ENCODE measurements around the gene PIP5K1C.

The PIP5K1C gene

DNA sequence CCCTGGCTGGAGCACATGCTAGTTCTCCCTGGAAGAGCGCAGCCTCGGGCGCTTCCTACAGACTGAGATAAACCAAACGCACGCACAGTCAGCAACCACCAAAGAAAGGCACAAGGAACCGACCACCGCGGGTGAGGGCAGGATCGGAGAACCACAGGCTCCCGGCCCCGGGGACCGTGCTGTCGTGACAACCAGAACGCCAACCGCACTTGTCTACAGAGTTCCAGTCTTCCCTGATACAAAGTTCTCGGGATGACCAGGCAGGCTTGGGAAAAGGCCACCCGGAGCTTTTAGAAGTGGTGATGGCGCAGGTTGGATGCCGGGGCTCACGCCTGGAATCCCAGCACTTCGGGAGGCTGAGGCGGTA lies 40.5 kb downstream of the PIP5K1C start:
- TF ChIP-seq, protein P1, sequence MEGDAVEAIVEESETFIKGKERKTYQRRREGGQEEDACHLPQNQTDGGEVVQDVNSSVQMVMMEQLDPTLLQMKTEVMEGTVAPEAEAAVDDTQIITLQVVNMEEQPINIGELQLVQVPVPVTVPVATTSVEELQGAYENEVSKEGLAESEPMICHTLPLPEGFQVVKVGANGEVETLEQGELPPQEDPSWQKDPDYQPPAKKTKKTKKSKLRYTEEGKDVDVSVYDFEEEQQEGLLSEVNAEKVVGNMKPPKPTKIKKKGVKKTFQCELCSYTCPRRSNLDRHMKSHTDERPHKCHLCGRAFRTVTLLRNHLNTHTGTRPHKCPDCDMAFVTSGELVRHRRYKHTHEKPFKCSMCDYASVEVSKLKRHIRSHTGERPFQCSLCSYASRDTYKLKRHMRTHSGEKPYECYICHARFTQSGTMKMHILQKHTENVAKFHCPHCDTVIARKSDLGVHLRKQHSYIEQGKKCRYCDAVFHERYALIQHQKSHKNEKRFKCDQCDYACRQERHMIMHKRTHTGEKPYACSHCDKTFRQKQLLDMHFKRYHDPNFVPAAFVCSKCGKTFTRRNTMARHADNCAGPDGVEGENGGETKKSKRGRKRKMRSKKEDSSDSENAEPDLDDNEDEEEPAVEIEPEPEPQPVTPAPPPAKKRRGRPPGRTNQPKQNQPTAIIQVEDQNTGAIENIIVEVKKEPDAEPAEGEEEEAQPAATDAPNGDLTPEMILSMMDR (IDR thresholded peaks at IDR 0.05; ENCODE audit: unreplicated experiment in 3 of 3): no peak
- Mint-ChIP-seq H3K36me3 (ENCODE audit: low read depth) (peaks cover 37% of the 10 kb centered on the region), H3K27me3 (ENCODE audit: low read depth) (no peaks in the 10 kb centered on the region), H3K9me3 (no peaks in the 10 kb centered on the region), H3K4me1 (peaks cover 4% of the 10 kb centered on the region), H3K27ac (no peak overlapping the region), H3K4me3 (no peak overlapping the region)

DNA sequence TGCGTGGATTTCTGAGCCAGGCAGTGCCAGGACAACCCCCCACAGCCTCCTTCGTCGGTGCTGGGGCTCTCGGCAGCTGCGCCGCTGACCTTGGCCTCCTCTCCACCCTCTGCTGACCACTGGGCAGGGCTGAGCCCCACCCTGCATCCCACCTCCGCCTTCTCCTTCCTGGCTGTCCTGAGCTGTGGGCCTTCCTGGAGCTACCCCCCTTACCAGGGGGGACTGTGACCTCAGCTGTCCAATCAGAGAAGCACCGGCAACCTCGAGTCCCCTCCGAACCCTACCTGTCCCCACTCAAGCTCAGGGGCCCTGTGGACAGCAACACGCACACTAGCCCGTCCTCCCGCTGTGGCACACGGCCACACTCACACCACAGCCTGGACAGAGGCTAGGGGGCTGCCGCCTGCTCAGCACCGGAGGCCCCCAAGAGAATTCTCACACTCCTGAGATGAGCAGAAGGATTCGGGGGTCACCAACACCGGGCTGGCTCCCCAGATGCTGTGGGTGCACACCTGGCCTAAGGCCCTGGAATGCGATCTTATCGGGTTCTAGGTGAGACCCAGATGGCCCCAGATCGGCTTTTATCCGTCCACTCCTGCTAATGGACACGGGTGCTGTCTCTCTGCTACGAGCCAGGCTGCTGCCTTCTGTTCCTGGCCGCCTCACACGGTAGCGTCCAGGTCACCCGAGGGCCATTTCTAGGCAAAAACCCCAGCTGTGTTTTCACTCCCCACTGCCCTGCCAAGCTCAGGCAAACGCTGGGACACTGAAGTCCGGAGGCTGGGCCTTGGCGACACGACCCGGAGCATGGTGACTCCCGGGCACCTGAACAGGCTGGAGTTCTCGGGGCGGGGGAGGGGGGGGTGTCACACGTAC lies 41.2 kb downstream of the PIP5K1C start:
- Mint-ChIP-seq H3K36me3 (ENCODE audit: low read depth) (peaks cover 37% of the 10 kb centered on the region), H3K4me3 (no peak overlapping the region), H3K27ac (no peak overlapping the region), H3K27me3 (ENCODE audit: low read depth) (no peaks in the 10 kb centered on the region), H3K9me3 (no peaks in the 10 kb centered on the region), H3K4me1 (peaks cover 4% of the 10 kb centered on the region)
- TF ChIP-seq, protein P1 (IDR thresholded peaks at IDR 0.05; ENCODE audit: unreplicated experiment in 3 of 3): no peak

DNA sequence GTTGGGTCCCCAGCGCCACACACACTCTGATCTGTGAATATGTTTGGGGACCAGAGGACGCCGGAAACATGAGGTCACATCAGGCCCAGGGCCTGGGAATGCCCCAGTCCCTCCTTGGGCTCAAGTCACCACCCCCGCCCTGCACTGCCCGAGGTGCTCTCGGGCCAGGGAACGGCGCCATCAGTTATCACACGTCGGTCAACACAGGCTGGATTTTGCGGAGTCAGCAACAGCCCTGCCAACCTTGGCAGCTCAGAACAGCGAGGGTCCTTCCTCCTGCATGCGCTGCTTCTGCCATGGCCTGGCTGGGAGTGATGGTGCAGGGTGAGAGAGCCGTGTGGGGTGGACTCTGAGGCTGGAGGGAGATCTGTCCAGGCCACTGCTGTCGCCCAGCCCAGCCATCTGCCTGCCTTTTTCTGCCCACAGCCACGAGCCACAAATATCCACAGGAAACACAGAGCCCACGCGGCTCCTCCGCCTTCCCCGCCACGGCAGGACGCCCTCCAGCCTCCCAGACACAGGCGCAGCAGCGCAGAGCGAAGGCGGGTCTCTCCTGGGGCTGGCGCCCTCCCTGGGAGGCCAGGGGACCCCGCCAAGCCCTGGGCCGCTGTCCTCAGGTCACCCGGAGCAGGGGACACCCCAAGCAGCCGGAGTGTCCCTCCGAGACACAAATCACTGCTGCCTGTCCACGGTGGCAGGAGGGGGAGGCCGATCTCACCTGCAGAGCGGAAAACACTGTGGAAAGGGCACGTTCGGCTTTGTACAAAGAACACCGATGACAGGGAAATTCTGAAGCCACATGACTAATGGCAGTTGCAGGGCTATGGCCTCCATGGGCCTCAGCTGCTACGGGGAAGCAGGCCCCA lies 42.0 kb downstream of the PIP5K1C start:
- Mint-ChIP-seq H3K4me3 (no peak overlapping the region), H3K36me3 (ENCODE audit: low read depth) (peaks cover 28% of the 10 kb centered on the region), H3K27ac (no peak overlapping the region), H3K9me3 (no peaks in the 10 kb centered on the region), H3K4me1 (peaks cover 4% of the 10 kb centered on the region), H3K27me3 (ENCODE audit: low read depth) (no peaks in the 10 kb centered on the region)
- TF ChIP-seq, protein P1 (IDR thresholded peaks at IDR 0.05; ENCODE audit: unreplicated experiment in 3 of 3): no peak

DNA sequence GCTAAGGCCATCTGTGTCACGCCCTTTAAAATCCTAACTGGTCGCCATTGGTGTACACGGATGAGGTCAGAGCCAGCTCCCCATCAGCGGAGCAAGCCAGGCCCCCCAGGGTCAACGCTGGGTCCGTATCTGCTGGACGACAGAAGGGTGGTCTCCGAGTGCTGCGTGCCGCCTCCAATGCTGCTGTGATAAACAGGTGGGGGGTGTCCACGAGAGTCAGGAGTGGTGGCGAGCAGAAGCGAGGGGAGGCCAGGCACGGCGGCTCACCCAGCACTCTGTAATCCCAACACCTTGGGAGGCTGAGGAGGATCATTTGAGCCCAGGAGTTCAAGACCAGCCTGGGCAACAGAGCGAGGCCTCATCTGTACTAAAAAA lies 42.9 kb downstream of the PIP5K1C start:
- Mint-ChIP-seq H3K27me3 (ENCODE audit: low read depth) (no peaks in the 10 kb centered on the region), H3K4me1 (peaks cover 4% of the 10 kb centered on the region)

DNA sequence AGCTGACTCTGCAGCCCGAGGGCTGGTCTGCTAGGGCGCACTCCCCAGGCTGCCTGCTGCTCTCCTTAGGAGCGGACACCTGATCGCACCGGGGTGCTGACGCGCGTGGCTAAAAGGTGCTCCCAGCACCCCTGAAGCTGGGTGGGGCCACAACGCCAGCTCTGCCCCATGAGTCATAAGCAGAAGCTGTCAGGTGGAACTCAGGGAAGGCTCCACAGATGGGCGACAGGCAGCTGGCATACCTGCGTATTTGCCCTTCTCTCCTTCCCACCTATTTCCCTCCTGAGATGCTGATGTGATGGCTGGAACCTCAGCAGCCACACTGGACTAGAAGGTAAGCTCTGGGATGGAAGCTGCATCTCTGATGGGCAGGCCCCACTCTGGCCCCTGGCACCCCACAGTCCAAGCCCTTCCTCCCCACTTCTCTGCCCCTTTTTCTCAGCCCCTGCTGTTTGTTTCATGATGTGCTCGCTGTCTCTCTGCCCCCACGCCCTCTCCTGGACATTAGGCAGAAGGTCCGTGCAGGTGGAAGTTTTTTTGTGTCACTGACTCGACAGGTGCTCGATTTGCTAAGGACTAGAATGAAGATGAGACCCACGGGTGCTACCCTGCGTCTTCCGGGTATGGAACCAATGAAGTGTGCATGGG lies 43.4 kb downstream of the PIP5K1C start:
- no peaks in the 10 kb centered on the region for H3K27me3 Mint-ChIP-seq (ENCODE audit: low read depth)
- no peak overlapping the region for H3K4me3 Mint-ChIP-seq

More for the DNA sequence above, 42.9 kb downstream of the PIP5K1C start:
- no peaks in the 10 kb centered on the region for H3K9me3 Mint-ChIP-seq
- TF ChIP-seq, protein P1 (IDR thresholded peaks at IDR 0.05; ENCODE audit: unreplicated experiment in 3 of 3): no peak
- H3K4me3 Mint-ChIP-seq: no peak overlapping the region
- H3K36me3 Mint-ChIP-seq (ENCODE audit: low read depth): peaks cover 26% of the 10 kb centered on the region
- H3K27ac Mint-ChIP-seq: no peak overlapping the region

More for the DNA sequence above, 43.4 kb downstream of the PIP5K1C start:
- no peak overlapping the region for H3K27ac Mint-ChIP-seq
- peaks cover 26% of the 10 kb centered on the region for H3K36me3 Mint-ChIP-seq (ENCODE audit: low read depth)
- peaks cover 4% of the 10 kb centered on the region for H3K4me1 Mint-ChIP-seq
- no peaks in the 10 kb centered on the region for H3K9me3 Mint-ChIP-seq
- TF ChIP-seq, protein P1 (IDR thresholded peaks at IDR 0.05; ENCODE audit: unreplicated experiment in 3 of 3): no peak
